ENCODE results near the gene EYS.

EYS gene

DNA sequence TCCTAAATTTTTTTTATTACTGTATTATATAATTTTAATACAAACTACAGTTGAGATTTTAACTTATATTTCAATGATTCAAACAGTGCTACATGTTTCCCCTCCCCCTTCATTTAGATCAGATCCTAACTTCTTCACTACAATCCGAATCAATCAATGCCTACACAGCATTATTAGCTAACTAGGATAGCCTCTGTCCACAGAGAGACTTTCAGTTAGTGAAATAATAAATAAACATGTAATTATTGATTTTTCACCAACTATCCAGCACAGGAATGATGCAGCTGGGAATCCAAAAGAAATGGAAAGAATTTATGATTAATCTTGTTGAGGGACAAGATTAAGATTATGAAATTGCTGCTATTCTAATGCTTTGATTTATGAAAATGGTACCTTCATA, 1907.7 kb downstream of the EYS start:
- intact Hi-C loops (cut with DNase I), result no loop called here
- DNase-seq, result no peak

DNA sequence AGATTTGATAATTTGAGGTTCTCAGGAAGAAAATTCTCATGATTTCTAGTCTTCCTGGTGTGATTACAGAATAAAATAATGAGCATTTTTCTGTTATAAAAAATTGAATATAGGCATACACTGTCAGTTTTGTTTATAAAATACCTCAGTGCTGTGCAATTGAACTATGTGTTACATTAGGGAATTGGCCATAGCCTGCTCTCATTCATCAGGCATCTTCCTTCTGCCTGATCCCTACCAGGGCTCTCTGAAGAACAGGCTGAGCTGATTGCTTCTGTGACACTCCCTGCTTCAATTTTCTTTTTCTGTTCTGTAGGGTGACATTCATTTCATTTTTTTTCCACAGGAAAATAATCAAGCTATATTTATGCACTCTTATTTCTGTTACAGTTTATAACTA, 1908.6 kb downstream of the EYS start:
- no peak for DNase-seq
- intact Hi-C loops (cut with DNase I), result no loop called here

DNA sequence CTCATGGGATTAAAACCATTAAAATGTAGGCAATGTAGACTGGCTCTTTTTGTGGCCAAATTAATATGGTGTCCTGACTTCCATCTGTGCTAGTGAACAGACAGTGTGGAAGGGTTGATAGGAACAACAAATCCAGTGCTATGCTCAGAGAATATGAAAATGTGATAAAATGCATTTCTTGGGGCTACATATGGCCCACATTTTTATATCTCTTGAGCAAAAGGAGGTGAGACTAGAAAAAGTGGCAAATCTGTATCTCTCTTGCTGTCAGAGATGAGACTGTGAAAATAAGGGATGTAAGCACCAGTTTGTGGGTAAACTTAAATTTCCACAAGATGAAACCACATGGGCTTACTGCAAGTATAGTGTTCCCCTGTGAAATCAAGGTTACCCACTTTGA, 1909.3 kb downstream of the EYS start:
- no peak for DNase-seq
- intact Hi-C loops (cut with DNase I), result no loop called here

DNA sequence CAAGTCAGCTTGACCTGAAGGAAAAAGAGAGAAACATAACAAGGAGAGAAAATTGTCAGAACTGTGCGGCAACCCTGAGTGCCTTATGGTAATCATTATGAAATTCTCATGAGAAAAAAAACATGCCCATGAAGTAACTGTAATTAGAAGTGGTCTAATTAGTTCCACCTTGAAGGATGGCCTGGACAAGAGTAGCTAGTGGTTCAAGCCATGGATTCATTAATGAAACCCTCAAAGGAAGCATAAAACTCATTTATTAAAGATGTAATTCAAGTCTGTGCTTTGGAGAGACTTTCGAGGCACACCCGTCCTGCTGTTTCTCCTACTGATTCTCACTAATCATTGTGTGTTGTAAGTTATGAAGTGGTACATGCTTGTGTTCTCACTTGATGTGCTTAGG, 1911.2 kb downstream of the EYS start:
- no peak for DNase-seq
- intact Hi-C loops (cut with DNase I), result no loop called here

DNA sequence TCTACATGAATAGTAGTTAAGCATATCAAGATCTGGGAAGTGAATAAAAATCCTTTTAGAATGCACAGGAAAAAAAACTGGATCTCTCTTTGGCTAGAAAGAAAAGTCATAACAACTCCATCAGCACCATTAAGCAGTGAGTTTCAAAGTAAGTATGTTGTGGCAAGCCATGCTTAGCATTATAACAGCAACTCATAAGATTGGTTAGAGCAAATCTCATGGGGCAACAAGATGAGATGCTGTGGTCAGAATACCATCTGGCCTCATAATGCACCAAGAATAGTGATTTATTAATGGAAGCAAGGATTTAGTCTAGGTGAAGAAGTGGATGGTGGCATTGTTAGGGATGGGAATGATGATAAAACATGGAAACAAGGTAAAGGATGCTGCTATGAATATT, 1912.0 kb downstream of the EYS start:
- intact Hi-C loops (cut with DNase I), result no loop called here
- no peak for DNase-seq

DNA sequence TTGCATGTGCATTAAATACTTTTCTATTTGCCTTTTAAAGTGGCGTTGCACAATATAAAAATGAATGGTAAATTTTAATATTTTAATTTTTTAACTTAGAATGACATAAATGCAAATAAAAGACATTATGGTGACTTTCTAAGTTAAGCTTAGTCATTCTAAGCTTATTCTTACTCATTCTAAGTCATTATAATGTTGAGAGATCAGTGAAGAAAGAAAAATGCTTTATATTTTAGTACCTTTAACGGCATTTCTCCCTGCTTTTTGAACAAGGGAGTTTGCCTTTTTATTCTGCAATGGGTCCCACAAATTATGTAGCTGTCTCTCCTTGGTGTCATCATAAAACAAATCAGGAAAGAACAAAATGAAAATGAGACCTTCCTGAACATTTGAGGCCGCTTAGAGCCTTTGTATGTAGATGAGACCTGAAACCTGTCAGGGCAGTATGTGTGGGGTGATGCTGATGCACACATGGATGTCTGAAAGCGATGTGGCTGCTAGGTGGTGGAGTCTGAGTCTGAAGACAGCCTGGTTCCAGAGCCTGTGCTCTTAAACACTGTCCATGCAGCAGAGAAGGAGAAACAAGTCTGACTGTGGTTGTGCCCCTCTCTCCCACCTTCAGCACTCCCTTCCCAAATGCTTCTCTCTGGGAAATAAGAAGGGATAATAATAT, 1913.4 kb downstream of the EYS start:
- no peak for DNase-seq
- intact Hi-C loops (cut with DNase I), result no loop called here

DNA sequence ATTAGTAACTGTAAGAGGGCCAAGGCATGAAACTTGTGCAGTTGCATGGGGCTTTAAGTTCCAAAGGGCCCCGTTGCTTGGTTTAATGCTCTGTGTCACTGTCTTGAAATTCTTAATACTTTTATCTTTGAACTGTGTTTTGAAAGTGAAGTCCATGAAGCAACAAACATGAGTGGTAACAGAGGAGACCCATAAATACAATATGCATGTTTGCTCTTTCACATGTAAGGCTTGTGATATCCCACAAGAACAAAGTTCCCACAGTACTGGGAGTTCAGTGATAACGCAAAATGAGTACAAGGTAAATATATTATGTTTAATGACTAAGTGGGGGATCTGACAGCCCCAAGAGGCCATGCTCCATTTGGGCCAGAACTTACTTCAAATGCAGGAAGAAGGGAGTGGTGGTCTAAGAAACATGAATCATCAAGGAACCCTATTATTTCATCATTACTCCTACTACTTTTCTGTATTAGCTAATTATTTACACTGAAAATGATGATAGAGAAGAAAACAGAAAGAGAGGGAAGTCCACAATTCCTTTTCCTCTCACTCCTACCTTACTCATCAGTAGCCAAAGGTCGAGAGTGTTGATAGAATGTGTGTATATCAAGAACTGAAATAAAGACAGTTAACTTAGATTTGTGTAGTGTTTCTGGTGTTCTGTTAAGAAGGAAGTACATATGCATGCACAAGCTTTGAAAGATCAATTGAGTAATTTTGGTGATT, 1914.1 kb downstream of the EYS start:
- intact Hi-C loops (cut with DNase I), result no loop called here

DNA sequence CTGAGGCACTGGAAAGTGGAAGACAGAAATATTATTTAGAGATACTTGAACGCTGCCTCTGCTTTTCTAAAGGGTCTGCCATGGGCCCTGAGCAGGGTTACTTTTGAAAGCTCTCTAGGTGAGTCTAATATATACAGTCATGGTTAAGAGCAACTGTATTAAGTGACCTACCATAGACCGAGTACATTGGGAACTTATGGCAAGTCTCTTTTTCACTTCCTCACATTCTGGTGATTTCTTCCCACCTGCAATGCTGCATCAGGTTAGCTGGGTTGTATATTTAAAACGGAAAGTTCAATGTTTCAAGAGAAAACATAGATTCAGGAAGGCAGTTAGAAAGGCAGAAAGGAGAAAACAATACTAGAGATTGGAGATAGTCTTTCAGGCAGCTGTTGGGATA, 1916.7 kb downstream of the EYS start:
- DNase-seq, result no peak
- intact Hi-C loops (cut with DNase I), result no loop called here

More for the DNA sequence above, 1914.1 kb downstream of the EYS start:
- no peak for DNase-seq

DNA sequence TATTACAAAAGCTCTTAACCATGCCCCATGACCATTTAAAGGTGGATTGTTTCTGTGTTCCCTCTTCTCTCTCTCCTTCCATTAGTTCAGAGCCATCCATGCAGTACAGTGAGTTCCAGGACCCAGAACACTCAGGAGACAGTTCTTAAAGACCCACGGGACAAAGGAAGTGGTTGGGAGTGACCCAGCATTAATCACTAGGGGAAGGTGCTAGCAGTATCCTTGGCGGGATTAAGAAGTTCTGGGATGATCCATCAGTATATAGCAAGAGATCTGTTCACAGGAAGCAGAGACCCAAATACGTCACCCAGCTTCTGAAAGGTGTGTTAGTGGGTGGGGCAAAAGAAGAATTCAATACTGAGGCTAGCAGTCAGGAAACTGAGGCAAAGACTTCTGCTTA, 1917.3 kb downstream of the EYS start:
- no peak for DNase-seq
- intact Hi-C loops (cut with DNase I), result no loop called here

DNA sequence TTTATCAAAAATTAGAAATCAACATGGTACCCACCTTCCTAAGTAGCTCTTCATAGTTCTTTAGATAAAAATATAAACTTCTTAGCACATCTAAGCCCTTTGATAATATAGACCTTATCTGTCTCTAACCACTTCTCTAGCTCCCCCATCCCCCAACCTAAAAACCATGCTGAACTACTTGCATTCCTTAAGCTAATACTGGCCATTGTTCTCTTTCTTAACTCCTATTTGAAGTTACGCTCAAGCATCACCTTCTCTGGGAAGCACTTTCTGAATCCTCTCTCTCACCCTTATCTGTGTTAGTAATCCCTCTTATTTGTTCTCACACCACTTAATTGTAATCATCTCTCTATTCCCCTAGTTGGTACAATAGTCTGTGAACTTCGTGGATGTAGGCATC, 1918.5 kb downstream of the EYS start:
- intact Hi-C loops (cut with DNase I), result no loop called here
- no peak for DNase-seq

DNA sequence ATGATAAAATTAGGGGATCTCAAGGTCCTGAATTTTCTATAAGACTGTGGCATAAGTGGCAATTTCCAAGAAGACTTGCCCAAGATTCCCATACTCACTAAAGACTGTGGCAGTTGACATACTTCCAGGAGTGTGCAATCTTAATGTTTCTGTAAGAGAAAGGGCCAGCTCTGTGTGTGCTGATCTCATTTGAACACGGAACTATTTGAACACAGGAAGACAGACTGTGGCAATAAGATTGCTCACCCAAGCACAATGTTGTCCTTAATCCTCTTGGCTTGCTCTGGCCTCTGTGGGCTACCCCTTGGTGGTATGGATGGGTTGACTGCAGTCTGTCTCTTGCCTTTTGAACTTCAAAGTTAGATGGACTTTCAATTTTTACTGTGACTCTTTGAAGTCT, 1920.0 kb downstream of the EYS start:
- intact Hi-C loops (cut with DNase I), result no loop called here
- DNase-seq, result no peak

DNA sequence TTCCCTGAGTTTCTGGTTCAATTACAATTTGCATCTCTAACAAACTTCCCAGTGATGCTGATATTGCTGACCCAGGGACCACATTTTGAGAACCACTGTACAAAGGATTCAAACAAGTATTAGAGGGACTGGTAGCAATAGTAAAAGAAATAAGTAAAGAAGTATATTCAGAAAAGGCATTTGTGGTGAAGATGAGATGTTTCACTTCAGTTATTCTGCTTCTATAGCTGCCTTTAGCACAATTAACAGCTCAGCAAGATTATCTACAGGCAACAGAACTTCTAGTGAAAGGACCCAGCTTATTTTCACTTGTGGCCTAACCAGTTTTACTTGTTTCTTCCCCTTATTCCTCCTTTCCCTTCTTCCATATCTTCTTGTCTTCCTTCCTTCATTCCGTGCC, 1922.0 kb downstream of the EYS start:
- intact Hi-C loops (cut with DNase I), result no loop called here

DNA sequence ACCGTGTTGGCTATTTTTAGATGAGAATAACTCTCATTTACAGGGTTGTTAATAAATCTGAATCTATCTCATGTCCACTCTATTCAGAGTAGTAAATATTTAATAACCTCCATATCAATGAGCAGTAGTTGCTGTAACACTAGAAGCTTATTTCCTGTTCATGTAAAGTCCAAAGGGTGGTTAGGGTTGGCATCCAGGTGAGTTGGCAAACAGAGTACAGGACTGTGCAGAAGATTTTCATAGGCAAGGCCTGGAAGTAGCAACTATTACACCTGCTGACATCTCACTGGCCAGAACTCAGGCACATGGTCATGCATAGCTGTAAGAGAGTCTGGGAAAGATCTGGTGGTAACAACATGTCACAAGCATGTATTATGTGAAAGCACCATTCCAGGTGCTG, 1923.9 kb downstream of the EYS start:
- DNase-seq, result no peak
- intact Hi-C loops (cut with DNase I), result no loop called here

More for the DNA sequence above, 1922.0 kb downstream of the EYS start:
- no peak for DNase-seq

DNA sequence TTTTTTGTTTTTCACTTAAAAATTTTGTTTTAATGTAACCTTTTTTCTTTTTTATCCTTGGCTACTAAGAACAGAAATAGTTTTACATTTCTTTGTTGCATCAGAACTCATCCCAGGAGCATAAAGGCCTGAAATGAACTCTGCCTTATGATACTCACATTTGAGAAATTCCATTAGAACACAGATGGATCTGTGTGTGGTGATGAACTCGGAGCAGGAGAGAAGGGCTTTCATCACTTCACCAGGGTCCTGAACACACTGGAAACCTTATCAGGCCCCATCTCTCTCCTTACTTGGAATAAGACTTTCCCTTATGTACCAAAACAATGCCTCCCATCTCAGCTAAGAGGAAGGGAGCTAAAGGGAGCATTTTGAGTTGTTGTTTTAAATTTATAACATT, 1932.1 kb downstream of the EYS start:
- no peak for DNase-seq
- intact Hi-C loops (cut with DNase I), result no loop called here

DNA sequence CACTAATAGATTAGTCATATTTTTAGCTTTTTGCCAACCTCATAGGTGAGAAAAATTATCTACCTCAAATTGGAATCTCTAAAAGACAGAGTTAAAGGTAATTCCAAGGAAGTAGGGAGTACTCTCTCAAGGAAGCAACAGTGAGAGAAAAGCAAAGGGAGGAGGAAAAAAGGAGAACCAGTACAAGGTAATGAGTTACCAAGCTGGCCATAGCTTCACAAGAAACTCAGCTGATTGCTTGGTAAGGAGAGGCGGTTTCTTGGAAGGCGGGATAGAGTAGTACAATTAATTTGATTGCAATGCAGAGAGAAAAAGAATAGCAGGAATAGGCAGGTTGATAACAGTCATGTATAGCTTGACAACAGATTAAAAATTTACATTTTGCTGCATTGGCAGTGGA, 1933.8 kb downstream of the EYS start:
- DNase-seq, result no peak
- intact Hi-C loops (cut with DNase I), result no loop called here

DNA sequence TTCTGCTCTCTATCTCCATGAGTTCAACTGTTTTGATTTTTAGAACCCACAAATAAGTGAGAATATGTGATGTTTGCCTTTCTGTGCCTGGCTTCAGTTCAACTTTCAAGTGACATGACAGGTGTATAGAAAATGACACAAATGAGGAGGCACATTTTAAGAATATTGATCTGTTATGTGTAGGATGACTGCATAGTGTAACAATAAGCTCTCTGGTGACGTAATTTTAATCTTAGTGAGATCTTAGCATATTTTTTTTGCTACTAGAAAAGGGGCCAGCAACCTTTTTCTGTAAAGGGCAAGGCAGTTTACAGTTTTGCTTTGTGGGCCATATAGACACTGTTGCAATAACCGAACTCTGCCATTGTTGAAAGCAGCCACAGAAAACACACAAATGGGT, 1941.2 kb downstream of the EYS start:
- DNase-seq, result no peak

DNA sequence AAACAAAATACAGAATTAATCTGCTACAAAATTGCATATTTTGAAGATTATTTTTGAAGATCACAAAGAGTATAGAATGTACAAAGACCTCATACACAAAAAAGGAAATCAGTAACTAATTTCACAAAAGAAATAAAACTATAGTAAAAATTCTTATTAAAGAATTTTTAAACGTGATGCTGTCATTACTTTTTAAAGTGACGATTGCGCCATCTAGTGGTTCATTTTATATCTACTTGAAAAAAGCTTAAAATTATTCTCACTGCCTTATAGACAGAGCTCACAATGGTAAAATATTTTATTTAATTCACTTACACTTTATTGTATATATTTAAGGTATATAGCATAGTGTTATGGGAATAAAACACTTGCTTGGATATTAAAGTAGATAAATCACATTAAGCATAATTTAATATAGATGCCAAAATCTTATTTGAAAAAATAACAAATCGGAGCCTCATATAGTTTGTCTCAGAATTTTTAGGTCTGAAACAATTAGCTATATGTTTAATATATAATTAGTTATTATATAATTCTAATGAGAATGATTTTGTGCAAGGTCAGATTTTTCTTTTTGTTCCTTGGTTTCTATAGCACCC, 1942.6 kb downstream of the EYS start:
- intact Hi-C loops (cut with DNase I), result loop anchor here (5.0 kb wide), 1 partner anchor 172 kb away; no protein-coding TSS in a partner anchor
- DNase-seq, result peak in 1 of 42 donors; percentile 12

More for the DNA sequence above, 1941.2 kb downstream of the EYS start:
- intact Hi-C loops (cut with DNase I), result no loop called here

DNA sequence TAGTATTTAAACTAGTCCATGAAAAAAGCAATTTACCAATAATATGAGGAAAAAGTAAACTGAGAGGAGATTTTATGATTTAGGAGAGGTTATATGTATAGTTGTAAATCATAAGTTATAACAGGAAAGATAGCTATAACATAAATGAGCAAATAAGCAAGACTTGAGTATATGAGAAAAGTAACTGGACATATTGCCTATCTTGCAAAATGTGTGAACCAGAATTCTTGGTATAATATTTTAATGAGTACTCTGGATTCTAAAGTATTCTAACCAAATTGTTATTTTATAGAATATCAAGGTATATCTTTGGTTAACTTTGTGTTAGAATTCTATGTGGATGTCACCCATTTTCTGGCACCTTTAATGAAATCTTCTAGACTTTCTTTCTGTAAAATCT, 1946.8 kb downstream of the EYS start:
- intact Hi-C loops (cut with DNase I), result loop anchor here (5.0 kb wide), 1 partner anchor 168 kb away; no protein-coding TSS in a partner anchor
- no peak for DNase-seq

DNA sequence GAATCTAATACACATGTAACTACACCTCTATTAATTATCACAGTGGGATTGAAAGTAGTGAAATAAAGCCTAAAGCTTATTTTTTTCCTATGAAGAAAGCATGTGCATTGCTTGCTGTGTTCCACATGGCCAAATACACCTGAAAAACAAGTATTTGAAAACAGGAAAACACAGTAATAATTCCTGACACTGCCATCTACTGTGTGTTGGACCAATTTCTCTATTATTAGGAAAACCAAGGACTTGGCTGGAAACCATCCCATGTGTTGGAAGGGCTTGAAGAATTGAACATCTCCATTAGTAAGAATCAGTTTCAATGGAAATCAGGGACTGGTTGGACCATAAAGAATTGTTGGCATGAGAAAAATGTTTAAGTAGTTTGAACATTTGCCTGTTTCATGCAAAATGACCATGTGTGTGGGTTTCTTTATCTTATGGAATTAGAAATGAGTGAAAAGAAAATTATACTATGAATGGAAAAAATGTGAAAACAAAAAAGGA, 1947.4 kb downstream of the EYS start:
- DNase-seq, result no peak
- intact Hi-C loops (cut with DNase I), result loop anchor here (5.0 kb wide), 1 partner anchor 167 kb away; no protein-coding TSS in a partner anchor

DNA sequence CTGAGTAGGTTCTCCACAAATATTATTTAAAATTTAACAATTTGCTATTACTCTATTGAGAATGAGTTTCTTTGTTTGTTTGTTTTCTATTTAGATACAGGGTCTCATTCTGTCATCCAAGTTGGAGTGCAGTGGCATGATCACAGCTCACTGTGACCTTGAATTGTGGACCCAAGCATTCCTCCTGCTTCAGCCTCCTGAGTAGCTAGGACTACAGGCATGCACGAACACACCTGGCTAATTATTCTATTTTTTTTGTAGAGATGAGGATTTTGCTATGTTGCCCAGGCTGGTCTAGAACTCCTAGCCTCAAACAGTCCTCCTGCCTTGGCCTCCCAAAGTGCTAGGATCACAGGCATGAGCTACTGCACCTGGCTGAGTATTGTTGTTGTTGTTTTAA, 1949.2 kb downstream of the EYS start:
- intact Hi-C loops (cut with DNase I), result no loop called here
- DNase-seq, result no peak

Data from head of caudate nucleus (tissue), 42 donors.